ENCODE results near the gene ZNF562.
"Not testable (repeated sequence)": the region's sequence is repeated elsewhere in the genome, so short reads cannot be mapped to it uniquely, and the experiment has no call there.

The ZNF562 gene

GRCh38 chr19:9705836-9706235 lies 30.9 kb upstream of the ZNF562 start:
- TF ChIP-seq CTCF (IDR thresholded peaks at IDR 0.05; ENCODE audit: borderline replicate concordance, insufficient read depth, low read depth, low read length), result no peak
- no peak overlapping the region for H3K4me3 ChIP-seq (ENCODE audit: low read depth, low read length)

GRCh38 chr19:9702186-9702585 lies 27.3 kb upstream of the ZNF562 start:
- H3K4me3 ChIP-seq (ENCODE audit: low read depth, low read length), result no peak overlapping the region
- no peak for TF ChIP-seq CTCF (IDR thresholded peaks at IDR 0.05; ENCODE audit: borderline replicate concordance, insufficient read depth, low read depth, low read length)

GRCh38 chr19:9700229-9700981 lies 25.5 kb upstream of the ZNF562 start:
- TF ChIP-seq CTCF (IDR thresholded peaks at IDR 0.05; ENCODE audit: borderline replicate concordance, insufficient read depth, low read depth, low read length), result no peak
- H3K4me3 ChIP-seq (ENCODE audit: low read depth, low read length), result no peak overlapping the region

- not testable (repeated sequence) for H3K4me3 ChIP-seq (ENCODE audit: low read depth, low read length)
Measured at GRCh38 chr19:9690301-9690700, 15.4 kb upstream of the ZNF562 start.

GRCh38 chr19:9679996-9680395 lies 5.1 kb upstream of the ZNF562 start:
- not testable (repeated sequence) for H3K4me3 ChIP-seq (ENCODE audit: low read depth, low read length)

- peak overlapping the region; percentile 73 for H3K4me3 ChIP-seq (ENCODE audit: low read depth, low read length)
Measured at GRCh38 chr19:9675358-9675901, 530 bp upstream of the ZNF562 start.

GRCh38 chr19:9673912-9674662 lies 813 bp downstream of the ZNF562 start:
- no peak for TF ChIP-seq CTCF (IDR thresholded peaks at IDR 0.05; ENCODE audit: borderline replicate concordance, insufficient read depth, low read depth, low read length)
- H3K4me3 ChIP-seq (ENCODE audit: low read depth, low read length), result peak overlapping the region; percentile 73

GRCh38 chr19:9672893-9673292 lies 2.0 kb downstream of the ZNF562 start:
- TF ChIP-seq CTCF (IDR thresholded peaks at IDR 0.05; ENCODE audit: borderline replicate concordance, insufficient read depth, low read depth, low read length), result no peak
- no peak overlapping the region for H3K4me3 ChIP-seq (ENCODE audit: low read depth, low read length)
